Left ventricle myocardium inferior (tissue), 1 donor: ENCODE measurements around the gene RAB24. TPM values are rescaled to one million over a fixed set of nuclear protein-coding genes. Genes with fewer than 3 reads are reported as not detected.

Experiments
- DNase-seq: peaks from one replicate; pipeline ENCODE4 v3.0.0-alpha.2; 2020
- H3K27ac ChIP-seq: fragments of 200-600 bp; replicated peaks from 2 replicates; pipeline ENCODE4 v1.8.0; 2021
- H3K27me3 ChIP-seq: fragments of 200-600 bp; 2 replicates; pipeline ENCODE4 v1.8.0; 2021; ENCODE audit warnings: low read depth
- H3K36me3 ChIP-seq: fragments of 200-600 bp; 2 replicates; pipeline ENCODE4 v1.8.0; 2021
- H3K4me1 ChIP-seq: fragments of 200-600 bp; 2 replicates; pipeline ENCODE4 v1.8.0; 2021
- H3K4me3 ChIP-seq: fragments of 200-600 bp; 2 replicates; pipeline ENCODE4 v1.8.0; 2021; ENCODE audit warnings: mild to moderate bottlenecking, moderate library complexity
- H3K9me3 ChIP-seq: fragments of 200-600 bp; replicated peaks from 2 replicates; pipeline ENCODE4 v1.8.0; 2021
- intact Hi-C: fragments of 100-400 bp; cut with micrococcal nuclease; formaldehyde crosslinking; loops from one replicate; pipeline ENCODE4 v1.11.0; 2022
- total RNA-seq: library from RNA; stranded (reverse); fragmentation: NEBNext Ultra II Directional; extraction: Animal tissue kit (Norgen Biotek cat#: 25700); gene quantifications from one replicate; pipeline ENCODE4 v1.2.1, GENCODE V29; 2021
- TF ChIP-seq, protein P1 (sequence below): fragments of 200-600 bp; IDR thresholded peaks from 2 replicates; pipeline ENCODE4 v1.8.0; 2021; ENCODE audit warnings: antibody characterized with exemption, mild to moderate bottlenecking, borderline replicate concordance
- donor health status: DM: no; HTN: yes; CAD: no; lungs with severe emphysema.

The RAB24 gene
- total RNA-seq, 1 donor from 2014 or later = 25.3 TPM

DNA sequence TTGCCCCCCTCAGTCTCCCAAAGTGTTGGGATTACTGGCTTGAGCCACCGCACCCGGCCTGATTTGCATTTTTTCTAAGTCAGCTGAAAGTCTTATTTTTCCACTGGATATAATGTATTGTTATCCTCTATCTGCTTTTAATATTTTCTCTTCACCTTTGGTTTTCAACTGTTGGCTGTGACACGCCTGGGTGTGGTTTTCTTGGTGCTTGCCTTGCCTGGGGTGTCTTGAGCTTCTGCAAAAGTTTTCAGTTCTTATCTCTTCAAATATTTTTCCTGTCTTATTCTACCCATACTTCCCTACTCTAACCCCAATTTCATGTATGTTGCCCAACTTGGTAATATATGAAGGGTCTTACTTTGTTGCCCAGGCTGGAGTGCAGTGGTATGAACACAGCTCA is 12.5 kb upstream of the RAB24 start:
- peaks cover 18% of the 10 kb centered on the region for H3K4me1 ChIP-seq
- TF ChIP-seq, protein P1, sequence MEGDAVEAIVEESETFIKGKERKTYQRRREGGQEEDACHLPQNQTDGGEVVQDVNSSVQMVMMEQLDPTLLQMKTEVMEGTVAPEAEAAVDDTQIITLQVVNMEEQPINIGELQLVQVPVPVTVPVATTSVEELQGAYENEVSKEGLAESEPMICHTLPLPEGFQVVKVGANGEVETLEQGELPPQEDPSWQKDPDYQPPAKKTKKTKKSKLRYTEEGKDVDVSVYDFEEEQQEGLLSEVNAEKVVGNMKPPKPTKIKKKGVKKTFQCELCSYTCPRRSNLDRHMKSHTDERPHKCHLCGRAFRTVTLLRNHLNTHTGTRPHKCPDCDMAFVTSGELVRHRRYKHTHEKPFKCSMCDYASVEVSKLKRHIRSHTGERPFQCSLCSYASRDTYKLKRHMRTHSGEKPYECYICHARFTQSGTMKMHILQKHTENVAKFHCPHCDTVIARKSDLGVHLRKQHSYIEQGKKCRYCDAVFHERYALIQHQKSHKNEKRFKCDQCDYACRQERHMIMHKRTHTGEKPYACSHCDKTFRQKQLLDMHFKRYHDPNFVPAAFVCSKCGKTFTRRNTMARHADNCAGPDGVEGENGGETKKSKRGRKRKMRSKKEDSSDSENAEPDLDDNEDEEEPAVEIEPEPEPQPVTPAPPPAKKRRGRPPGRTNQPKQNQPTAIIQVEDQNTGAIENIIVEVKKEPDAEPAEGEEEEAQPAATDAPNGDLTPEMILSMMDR = no peak

DNA sequence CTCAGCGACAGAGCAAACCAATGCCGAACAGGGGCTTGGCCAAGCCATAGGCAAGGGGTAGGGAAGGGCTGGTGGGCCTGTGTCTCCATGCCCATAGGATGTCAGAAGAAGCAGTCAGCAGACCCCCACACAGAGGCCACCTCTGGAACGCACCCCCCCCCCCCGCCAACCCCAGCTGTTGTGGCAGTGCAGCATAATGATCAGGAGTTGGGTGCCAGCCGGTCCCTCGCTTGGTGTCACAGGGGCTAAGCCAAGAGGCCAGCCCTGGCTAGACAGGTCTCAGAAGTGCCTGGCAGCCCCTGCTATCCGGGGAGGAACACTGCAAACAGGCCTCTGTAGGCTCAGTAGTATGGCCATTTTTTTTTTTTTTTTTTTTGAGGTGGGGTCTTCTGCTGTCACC is 11.9 kb upstream of the RAB24 start:
- peaks cover 24% of the 10 kb centered on the region for H3K4me1 ChIP-seq
- TF ChIP-seq, protein P1 = no peak
- no peak overlapping the region for H3K27ac ChIP-seq
- H3K27me3 ChIP-seq = no peaks in the 10 kb centered on the region
- H3K36me3 ChIP-seq = no peaks in the 10 kb centered on the region
- DNase-seq = no peak
- intact Hi-C loops = loop anchor here (10.0 kb wide), 1 partner anchor 139 kb away; no protein-coding TSS in a partner anchor
- no peaks in the 10 kb centered on the region for H3K9me3 ChIP-seq
- no peak overlapping the region for H3K4me3 ChIP-seq

More for the DNA sequence above, 12.5 kb upstream of the RAB24 start:
- DNase-seq = no peak
- H3K4me3 ChIP-seq = no peak overlapping the region
- H3K27ac ChIP-seq = no peak overlapping the region
- no peaks in the 10 kb centered on the region for H3K27me3 ChIP-seq
- no peaks in the 10 kb centered on the region for H3K9me3 ChIP-seq
- peaks cover 3% of the 10 kb centered on the region for H3K36me3 ChIP-seq
- intact Hi-C loops = loop anchor here (10.0 kb wide), 1 partner anchor 139 kb away; no protein-coding TSS in a partner anchor

DNA sequence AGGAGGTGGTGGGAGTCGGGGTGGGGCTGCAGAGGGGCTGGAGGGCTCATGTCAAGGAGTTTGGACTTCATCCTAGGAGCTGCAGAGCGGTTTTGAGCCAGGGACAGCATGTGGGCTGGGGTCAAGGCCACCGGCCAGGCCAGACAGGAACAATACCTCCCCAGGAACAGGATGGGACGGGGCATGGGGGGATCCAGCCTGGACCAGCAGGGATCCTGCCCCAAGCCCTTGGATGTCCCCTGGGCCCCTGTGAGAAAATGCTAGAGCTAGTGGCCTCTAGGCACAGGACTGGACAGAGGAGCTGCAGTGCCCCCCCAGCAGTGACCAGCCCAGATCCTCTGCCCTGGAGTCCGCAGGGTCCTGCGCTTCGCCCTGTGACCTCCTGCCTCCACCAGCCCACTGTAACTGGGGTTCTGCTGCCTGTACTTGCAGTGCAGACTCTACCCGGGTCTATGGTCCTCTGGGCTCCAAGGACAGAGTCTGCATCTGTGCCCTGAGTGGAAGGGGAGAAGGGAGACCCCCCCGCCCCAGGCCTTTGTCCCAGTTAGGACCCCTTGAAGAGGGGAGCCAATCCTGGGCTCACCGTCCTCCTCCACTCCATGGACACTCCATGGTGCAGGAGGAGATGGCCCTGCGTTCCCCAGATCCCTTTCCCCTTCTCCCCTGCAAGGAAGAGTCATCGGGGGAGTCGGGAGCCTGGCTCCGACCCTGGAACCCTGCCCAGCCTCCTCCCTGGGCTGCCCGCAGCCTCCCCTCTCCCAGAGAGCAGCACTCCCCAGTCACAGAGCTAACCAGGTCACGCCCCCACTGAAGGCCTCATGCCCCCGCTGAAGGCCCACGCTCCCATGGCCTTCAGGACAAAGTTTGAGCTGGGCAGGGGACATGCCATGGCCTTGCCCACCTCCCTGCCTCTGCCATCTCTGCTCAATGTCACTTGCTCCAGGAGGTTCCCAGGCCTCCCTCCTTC is 11.1 kb upstream of the RAB24 start:
- no peaks in the 10 kb centered on the region for H3K27me3 ChIP-seq
- DNase-seq = no peak
- intact Hi-C loops = loop anchor here (10.0 kb wide), 1 partner anchor 140 kb away; no protein-coding TSS in a partner anchor
- H3K4me3 ChIP-seq = no peak overlapping the region
- TF ChIP-seq, protein P1 = no peak
- H3K4me1 ChIP-seq = peaks cover 32% of the 10 kb centered on the region
- no peak overlapping the region for H3K27ac ChIP-seq
- H3K9me3 ChIP-seq = no peaks in the 10 kb centered on the region
- H3K36me3 ChIP-seq = no peaks in the 10 kb centered on the region

DNA sequence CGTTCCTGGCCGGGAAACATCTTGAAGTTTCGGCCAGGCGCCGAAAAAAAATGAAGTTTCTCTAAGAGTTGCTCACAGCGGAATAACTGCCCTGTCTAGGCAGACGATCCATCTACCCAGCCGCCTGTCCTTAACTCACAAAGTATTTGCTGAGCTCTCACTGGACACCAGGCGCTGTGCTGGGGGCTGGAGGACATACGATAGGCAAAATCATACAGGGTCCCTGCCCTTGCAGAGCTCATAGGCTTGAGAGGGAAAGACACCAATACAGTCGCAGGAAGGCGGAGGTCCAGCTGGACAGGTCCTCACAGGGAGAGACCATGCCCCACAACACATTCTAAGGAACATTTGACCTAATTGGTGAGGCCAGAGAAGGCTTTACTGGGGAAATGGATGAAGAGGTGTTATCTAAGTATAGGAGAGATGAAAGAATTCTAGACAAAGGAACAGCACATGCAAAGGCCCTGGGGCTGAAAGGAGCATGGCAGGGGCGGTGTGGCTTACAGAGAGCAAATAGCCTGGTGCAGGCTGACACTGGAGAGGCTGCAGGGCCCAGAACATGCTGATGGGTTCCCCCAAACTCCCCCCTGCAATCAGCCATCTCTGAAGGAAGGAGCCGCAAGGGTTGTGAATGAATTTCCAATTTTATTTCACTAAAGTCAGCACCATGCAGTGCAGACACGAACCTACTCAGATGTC is 10.2 kb upstream of the RAB24 start:
- DNase-seq = no peak

More for the DNA sequence above, 10.2 kb upstream of the RAB24 start:
- H3K27ac ChIP-seq = no peak overlapping the region
- no peaks in the 10 kb centered on the region for H3K36me3 ChIP-seq
- no peak overlapping the region for H3K4me3 ChIP-seq
- no peaks in the 10 kb centered on the region for H3K9me3 ChIP-seq
- H3K27me3 ChIP-seq = no peaks in the 10 kb centered on the region
- TF ChIP-seq, protein P1 = no peak
- H3K4me1 ChIP-seq = peaks cover 41% of the 10 kb centered on the region
- intact Hi-C loops = loop anchor here (10.0 kb wide), 1 partner anchor 141 kb away; no protein-coding TSS in a partner anchor
